T-helper 2 cell treated with Interferon-gamma antibody and Interleukin-4, amounts not matched to agents 100 ng/mL and 5 ng/mL, for 36 hours (primary cell): ENCODE measurements around the gene CEP350. TPM values are rescaled to one million over a fixed set of nuclear protein-coding genes. Genes with fewer than 3 reads are reported as not detected.
"Not testable (repeated sequence)": the region's sequence is repeated elsewhere in the genome, so short reads cannot be mapped to it uniquely, and the experiment has no call there.

ENCODE experiments used
- intact Hi-C: fragments of 100-400 bp; cut with micrococcal nuclease; formaldehyde crosslinking; loops from one replicate; pipeline ENCODE4 v1.15.1; 2023
- total RNA-seq: library from RNA; stranded (reverse); gene quantifications from 2 replicates; pipeline ENCODE4 v1.2.3, GENCODE V29; 2022

CEP350 gene
- total RNA-seq, 1 donor from 2014 or later: 51.2 TPM

DNA sequence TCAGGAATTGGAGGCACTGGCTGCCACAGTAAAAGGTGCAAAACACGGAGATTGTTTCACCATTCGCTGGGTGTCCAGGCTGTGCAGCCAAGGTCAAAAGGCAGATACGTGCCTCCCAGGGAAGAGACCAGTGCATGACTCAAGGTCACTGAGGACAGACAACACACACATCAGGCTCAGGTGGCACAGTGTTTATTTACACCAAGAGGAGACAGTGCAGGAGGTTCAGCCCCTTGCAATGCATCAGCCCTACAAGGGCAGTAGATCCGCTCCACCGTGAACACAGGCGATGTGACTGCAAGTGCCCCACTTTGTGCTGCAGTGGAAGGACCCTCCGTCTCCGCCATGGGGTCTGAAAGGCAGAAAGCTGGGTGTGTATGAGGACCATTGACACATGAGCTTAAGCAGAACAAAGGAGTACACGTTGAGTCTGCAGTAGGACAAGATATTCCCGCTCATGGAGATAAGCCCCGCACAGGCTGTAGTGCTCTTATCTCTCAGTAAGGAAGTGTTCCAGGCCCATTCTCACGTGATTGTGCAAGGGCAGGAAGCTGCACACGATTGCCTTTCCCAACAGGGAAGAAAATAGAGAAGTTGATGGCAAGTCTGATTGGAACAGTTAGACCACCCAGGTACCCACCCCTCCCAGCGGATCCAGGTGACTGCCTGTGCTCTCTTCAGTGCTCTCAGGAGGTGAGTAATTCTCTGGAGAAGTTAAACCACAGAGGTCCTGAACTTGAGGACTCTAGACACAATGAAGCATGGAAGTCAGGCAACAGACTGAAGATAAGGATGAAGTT, 162.6 kb downstream of the CEP350 start:
- intact Hi-C loops: no loop called here

DNA sequence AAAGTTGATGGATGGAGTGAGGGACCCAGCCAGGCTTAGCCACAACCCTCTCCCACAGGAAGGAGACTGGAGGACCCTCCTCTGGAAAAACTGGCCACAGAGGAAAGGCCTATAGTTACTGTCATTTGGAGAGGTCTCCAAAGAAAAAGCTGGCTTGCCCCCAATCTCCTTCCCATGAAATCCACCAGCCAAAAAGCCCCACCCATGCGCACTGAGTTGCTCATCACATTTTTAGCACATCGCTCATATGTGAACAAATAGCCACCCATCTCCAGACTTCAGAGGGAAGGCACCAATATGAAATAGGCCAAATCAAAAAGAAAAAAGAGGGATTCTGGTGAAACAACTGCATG, 163.1 kb downstream of the CEP350 start:
- intact Hi-C loops: no loop called here

DNA sequence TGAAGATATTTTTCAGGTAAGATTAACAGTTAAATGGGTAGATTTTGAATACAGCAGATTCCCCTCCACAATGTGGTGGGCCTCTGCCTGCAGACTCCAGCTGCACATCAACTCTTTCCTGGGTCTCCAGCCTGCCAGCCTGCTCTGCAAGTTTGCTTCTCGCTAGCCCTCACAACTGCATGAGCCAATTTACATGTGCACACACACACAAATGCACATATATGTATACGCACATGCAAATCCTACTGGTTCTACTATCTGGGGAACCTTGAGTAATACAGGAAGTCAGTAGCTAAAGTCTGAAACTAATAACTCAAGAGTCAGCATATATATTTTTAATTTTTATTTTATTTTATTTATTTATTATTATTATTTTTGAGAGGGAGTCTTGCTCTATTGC, 165.2 kb downstream of the CEP350 start:
- intact Hi-C loops: no loop called here

DNA sequence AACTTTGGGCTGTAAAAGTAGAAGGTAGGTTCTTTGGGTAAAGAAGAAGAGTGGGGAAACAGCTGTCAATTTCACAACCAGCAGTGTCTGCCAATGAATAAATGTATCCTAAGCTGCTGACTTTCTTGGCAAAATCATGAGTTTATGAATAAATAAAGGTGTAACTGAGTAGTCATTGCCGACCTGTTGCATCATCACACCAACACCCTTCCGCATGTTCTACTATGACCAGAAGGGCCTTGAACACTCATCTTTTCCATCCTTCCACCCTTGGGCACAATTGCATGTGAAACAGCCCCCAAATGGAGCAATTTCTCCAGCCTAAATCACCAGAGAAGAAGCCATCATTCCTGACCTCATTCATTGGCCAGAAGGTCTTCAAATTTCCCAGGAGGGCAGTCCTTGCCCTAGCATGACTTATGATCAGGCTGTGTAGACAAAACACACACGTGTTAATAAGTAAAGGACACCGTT, 168.9 kb downstream of the CEP350 start:
- intact Hi-C loops: no loop called here

DNA sequence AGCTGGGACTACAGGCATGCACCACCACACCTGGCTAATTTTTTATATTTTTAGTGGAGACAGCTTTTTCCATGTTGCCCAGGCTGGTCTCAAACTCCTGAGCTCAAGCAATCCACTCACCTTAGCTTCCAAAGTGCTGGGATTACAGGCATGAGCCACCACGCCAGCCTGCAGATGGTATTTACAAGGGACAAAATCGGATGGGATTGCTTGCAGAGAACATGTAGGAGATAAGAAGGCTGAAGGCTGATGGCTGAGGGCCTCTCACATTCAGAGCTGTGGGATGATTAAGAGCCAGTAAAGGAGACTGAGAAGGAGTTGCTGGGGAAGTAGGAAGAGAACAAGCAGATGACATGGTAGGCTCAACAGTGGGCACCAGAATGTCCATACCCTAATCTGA, 176.0 kb downstream of the CEP350 start:
- intact Hi-C loops: no loop called here

DNA sequence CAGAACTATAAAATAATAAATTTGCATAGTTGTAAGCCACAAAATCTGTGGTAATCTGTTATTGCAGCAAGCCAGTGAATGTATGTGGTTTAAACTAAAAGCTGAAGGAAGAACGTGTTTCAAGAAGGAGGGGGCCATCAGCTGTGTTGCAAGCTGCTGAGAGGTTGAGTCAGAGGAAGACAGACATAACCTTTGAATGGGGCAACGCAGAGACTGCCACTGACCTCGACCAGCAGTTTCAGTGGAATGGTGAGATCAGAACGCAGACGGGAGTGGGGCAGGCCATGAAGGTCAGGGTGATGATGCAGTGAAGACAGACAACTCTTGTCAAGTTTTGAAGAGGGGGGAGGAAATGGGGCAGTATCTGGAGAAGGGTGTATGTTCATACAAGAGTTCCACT, 176.9 kb downstream of the CEP350 start:
- intact Hi-C loops: no loop called here

DNA sequence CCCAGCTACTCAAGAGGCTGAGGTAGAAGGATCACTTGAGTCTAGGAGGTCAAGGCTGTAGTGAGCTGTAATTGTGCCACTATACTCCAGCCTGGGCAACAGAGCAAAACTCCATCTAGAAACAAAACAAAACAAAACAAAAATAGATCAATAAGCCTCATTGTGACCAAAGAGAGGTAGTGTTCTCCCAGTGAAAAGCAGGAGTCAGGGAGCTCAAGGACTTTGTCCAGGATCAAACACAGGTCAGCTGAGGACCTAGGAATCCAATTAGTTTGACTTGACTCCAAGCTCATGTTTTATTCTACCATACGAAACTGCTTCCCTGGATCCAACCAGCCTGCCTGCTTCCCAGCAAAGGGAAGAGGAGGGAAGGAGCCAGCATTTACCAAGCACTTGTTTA, 178.6 kb downstream of the CEP350 start:
- intact Hi-C loops: no loop called here

DNA sequence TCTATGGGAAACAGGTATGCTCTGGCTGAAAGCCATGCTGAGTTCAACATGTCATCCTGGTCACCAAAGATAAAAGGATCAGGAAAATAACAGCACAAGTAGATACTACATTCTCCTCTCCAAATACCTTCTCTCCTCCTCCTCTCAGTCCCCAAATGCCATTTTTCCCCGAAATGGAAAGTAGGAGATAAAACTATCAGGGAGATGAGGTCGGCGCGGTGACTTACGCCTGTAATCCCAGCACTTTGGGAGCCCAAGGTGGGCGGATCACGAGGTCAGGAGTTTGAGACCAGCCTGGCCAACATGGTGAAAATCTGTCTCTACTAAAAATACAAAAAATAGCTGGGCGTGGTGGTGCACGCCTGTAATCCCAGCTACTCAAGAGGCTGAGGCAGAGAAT, 179.1 kb downstream of the CEP350 start:
- intact Hi-C loops: not testable (repeated sequence)

DNA sequence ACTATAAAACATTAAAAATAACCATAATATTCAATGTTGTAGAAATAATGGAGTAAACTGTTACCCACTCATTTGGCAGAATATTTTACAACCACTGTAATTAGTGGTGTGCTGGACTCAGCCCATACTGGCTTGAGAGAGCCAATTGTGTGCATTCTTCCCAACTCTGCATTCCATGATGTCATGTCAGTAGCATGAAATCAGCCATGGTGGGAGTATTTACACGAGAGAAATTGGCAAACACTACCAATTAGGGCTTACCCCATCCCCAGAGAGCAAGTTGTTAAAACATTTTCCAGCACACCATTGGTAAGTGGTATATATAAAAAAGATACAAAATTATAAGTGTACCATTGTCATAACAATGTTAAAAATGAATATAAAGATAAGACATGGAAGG, 180.9 kb downstream of the CEP350 start:
- intact Hi-C loops: no loop called here

DNA sequence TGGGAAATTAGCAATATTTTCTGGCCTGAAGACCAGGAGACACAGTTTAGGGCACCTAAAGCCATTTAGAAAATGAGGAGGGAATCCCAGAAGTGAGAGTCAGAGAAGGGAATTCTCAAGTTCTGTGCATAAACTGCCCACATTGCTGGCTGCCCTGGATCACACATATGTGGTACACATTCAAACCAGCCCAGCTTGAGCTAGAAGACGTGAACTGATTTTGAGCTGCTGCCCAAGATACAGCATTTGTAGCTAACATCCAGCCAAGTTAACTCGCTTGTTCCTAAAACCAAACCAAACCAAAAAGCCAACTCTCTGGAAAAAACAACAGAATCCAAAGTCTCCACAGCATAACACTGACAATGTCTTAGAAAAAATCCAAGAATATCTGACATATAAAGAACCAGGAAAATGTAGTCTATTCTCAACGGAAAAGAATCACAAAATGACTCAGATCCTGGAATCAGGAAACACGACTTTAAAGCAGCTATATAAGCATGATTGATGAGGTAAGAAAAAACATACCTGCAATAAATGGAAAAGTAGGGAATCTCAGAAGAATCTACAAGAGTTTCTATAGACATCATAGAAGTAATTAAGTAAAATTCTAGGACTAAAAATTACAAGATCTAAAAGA, 181.8 kb downstream of the CEP350 start:
- intact Hi-C loops: no loop called here

DNA sequence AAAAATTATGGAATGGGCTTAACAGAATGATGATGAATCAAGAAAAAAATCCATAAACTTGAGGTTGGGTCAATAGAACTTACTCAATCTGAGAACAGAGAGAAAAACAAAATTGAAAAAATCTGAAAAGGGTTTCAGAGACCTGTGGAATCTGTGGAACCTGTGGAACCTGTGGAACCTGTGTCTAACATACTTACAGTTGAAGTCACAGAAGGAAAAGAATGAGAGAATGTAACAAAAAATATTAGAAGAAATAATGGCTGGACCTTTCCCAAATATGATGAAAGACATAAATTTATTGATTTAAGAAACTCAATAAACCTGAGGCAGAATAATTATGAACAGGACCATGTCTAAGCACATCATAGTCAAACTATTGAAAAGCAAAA, 182.4 kb downstream of the CEP350 start:
- intact Hi-C loops: no loop called here

DNA sequence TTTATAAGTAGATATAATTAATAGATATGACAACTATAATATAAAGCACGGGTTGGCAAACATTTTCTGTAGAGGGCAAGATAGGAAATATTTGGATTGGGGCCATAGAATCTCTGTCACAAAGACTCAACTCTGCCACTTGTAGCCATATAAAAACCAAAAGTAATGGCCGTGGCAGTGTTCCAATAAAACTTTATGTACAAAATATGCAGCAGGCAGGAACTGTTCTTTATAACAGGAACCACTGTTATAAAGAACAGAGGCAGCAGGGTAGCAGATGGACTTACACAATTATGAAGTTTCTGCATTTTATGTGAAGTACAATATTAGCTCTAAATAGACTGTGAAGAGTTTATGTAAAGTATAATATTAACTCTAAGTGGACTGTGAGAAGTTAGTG, 183.2 kb downstream of the CEP350 start:
- intact Hi-C loops: no loop called here

DNA sequence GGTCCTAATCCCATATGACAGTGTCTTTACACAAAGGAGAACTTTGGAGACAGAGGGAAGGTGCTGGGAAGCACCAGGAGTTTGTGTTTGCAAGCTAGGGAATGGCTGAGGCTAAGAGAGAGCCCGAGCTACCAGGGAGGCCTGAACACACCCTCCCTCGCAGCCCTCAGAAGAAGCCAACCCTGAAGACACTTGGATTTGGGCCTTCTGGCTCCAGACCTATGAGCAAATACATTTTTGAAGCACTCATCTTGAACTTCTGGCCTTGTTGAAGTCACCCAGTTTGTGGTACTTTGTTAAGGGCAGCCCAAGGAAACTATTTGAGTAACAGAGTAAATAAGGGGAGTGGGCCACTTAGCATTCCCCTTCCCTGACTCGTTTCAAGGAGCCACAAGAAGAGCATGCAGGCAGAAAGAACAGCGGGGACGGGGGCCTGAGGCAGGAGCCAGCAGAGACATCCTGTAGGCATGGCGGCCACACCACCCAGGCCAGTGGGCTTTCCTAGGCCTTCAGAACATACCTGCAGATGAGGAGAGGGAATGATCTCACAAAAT, 186.8 kb downstream of the CEP350 start:
- intact Hi-C loops: no loop called here

DNA sequence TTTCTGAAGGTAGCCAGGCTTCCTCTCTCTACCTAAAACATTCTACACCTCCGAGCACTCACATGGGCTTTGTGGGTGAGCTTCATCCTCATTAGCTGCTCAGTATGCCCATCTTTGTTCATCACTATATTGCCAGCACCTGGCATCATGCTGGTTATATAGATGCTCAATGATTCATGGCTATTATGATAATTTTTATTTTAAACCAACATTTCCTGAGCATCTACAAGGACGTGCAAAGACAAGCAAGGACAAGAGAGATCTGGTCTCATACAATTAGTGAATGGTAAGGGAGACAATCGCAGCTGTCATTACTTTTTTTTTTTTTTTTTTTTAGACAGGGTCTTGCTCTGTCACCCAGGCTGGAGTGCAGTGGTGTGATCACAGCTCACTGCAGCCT, 188.7 kb downstream of the CEP350 start:
- intact Hi-C loops: no loop called here

DNA sequence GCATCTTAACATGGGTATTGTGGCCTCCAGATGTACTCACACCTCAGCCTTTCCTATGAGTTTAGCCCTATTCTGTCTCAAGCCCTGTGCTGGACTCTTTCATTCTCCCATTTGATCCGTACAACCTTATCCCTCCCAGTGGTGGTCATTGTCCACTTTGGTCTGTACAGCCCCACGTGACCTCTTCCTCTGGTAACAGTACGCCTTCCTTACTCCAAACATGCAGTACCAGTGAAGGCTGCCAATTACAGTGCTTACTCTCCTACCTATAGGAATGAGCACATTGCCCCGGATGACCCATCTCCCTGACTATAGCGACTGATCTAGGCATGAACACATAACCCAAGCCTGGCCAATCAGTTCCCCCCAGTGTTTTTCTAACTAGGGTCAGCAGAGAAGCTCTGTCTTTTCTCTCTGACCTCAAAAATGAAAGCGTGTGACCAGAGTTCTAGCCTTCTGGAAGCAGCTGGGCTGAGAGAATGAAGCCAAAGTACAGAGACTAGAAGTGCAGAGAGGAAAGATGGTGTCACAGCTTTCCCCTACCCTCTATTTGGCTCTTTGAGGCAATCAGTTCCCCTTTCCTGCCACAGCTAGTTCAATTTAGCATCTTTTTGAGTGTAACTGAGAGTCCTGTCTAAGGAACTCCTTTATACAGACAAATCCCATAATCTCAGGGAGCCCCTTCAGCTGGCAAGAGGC, 190.2 kb downstream of the CEP350 start:
- intact Hi-C loops: no loop called here

DNA sequence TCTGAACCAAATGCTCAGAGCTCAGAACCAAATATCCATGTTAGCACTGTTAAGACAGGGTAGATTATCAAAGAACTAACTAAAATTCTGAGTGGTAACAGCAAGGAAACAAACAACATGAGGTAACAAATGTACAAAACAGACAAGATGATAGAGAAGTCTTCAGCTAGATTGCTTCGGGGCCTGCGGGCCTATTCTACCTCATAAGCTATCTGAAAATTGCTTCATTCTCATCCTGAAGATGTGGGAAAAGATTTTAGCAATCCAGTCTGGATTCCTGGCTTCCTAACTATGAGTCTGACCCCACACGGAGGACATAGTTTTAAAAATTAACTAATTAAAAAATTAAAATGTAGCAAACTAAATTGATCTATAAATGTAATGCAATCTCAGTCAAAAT, 190.8 kb downstream of the CEP350 start:
- intact Hi-C loops: no loop called here

DNA sequence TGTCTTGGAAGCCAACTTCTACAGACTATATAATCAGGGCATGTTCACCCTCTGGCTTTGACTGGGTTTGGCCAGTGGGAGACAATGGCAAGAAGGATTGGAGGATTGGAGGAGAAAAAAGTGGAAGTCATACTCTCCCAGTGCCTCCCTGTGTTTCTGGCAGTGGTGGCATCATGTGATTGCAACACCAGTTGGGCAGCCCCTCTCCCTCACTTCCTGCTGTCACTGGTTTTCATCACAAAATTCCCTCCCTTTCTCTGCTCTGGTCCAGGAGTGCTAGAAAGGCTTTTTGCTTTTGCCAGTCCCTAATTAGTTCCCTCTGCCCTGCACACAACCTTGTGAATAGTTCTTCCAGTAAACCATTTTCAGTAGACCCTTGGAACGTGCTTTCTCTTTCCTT, 196.4 kb downstream of the CEP350 start:
- intact Hi-C loops: loop anchor here (5.0 to 10.0 kb wide), 2 partner anchors 944 to 1424 kb away; partner anchors contain the start of gene RALGPS2

DNA sequence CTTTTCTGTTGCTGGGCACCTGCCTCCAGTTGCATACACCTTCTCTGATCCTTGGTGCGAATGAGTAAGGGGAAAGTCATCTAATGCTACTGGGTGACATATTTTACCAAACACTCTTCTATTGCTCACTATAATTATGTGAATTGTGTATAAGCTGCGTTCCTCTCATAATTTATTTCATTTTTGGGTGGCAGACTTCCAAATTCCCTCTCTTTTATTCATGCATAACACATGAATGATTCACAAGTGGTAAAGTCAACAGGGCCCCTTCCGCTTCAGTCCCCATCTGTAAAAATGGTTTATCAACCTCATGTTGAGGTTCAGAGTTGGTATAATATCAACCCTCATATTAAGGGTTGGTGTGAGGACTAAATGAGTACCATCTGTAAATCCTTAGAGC, 196.9 kb downstream of the CEP350 start:
- intact Hi-C loops: loop anchor here (5.0 to 10.0 kb wide), 2 partner anchors 943 to 1424 kb away; partner anchors contain the start of gene RALGPS2

DNA sequence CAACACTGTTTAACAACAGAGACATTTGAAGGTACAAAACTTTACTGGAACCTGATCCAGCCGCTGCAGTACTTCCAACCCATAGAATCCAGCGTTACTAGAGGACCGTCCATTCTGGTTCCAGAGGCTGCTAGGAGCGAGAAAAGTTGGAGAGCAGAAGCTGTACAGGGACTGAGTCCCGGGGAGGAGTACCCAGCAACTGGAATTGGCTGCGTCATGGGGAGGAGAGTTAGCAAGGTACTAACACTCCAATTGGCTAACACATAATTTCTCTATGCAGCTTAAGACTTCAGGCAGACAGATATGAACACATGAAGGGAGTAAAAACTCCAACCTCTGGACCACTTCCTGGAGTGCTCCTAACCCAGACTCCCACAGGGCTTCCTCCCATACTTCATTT, 198.0 kb downstream of the CEP350 start:
- intact Hi-C loops: loop anchor here (5.0 to 10.0 kb wide), 2 partner anchors 942 to 1425 kb away; partner anchors contain the start of gene RALGPS2

DNA sequence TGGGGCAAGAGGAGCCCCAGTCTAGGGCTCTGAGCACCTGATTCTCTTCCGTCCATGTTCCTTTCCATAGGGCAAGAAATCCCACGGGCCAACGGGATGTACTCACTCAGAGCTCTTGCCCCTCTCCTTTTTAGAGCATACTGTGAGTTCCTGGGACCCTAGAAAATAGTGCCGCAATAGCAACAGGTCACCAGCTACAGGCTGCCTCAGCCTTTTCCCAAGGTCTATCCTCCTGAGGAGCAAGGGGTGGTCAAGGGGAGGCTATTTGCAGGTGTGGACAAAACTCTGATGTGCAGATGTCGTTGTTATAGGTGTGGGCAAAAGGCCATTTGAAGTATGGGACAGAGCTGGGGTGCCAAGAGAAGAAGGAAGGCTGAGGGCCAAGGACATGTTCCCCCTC, 198.4 kb downstream of the CEP350 start:
- intact Hi-C loops: loop anchor here (5.0 to 10.0 kb wide), 2 partner anchors 942 to 1426 kb away; partner anchors contain the start of gene RALGPS2

DNA sequence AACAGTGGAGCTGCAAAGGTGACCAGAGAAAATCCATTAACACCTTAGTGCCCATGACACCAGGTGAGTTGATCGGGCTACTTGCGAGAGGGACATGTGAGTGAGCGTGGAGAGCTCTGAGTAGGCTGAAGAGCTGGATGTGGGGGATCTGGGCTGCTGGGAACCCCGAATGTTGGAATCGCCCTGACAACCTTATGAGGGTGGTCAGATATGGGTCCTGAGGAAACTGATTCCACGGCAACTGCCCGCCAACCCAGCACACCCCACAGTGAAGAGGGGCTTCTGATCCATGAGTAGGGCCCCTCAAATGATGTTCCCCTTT, 199.4 kb downstream of the CEP350 start:
- intact Hi-C loops: loop anchor here (1.0 to 10.0 kb wide), 9 partner anchors 15 to 1427 kb away; partner anchors contain the start of genes CEP350, RALGPS2, TOR1AIP1 and XPR1
